VCaP (cell line): ENCODE data around the gene FAM131B.

Source experiments
- H3K27ac ChIP-seq: fragments of 450-650 bp; 2 replicates; pipeline ENCODE4 v1.5.1; 2017
- TF ChIP-seq, protein P1 (sequence below): fragments of 450-650 bp; conservative IDR thresholded peaks from 2 replicates; pipeline ENCODE4 v1.5.1; 2017; ENCODE audit warnings: mild to moderate bottlenecking, moderate library complexity

FAM131B gene

DNA sequence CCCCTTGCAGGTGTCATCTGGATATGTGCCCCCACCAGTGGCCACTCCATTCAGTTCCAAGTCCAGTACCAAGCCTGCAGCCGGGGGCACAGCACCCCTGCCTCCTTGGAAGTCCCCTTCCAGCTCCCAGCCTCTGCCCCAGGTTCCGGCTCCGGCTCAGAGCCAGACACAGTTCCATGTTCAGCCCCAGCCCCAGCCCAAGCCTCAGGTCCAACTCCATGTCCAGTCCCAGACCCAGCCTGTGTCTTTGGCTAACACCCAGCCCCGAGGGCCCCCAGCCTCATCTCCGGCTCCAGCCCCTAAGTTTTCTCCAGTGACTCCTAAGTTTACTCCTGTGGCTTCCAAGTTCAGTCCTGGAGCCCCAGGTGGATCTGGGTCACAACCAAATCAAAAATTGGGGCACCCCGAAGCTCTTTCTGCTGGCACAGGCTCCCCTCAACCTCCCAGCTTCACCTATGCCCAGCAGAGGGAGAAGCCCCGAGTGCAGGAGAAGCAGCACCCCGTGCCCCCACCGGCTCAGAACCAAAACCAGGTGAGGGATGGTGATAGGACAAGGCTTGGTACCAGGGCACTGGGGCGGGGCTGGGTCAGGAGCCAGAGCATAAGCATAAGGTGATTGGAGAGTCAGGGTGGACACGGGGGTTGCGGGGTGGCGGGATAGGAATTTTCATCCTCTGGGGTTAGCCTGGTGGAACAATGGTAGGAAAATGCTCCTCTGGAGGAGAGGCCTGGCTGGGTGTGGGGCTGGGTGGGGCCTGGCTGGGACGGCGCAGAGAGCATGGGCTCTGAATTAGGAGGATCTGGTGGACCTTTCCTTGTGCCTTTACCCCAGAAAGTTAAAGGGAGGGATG is 20.5 kb upstream of the FAM131B start:
- TF ChIP-seq, protein P1, sequence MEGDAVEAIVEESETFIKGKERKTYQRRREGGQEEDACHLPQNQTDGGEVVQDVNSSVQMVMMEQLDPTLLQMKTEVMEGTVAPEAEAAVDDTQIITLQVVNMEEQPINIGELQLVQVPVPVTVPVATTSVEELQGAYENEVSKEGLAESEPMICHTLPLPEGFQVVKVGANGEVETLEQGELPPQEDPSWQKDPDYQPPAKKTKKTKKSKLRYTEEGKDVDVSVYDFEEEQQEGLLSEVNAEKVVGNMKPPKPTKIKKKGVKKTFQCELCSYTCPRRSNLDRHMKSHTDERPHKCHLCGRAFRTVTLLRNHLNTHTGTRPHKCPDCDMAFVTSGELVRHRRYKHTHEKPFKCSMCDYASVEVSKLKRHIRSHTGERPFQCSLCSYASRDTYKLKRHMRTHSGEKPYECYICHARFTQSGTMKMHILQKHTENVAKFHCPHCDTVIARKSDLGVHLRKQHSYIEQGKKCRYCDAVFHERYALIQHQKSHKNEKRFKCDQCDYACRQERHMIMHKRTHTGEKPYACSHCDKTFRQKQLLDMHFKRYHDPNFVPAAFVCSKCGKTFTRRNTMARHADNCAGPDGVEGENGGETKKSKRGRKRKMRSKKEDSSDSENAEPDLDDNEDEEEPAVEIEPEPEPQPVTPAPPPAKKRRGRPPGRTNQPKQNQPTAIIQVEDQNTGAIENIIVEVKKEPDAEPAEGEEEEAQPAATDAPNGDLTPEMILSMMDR: no peak
- H3K27ac ChIP-seq: no peak overlapping the region

DNA sequence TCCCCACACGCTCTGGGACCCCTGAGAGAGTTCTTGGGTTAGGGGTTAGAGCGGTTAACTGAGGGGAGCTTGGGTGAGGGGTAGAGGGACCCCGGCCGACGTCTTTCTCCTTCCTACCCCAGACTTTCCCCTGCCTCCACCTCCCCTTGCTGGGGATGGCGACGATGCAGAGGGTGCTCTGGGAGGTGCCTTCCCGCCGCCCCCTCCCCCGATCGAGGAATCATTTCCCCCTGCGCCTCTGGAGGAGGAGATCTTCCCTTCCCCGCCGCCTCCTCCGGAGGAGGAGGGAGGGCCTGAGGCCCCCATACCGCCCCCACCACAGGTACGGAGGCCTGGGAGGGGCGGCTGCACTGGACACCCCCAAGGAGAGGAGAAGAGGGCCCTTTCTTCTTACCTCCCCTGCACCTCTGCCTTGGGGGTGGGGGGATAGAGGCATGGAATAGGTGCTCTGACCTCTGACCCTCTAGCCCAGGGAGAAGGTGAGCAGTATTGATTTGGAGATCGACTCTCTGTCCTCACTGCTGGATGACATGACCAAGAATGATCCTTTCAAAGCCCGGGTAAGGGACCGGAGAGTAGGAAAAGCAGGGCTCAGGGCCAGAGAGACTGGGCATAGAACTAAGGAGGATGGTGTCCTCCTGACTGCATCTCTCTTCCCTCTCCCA is 19.7 kb upstream of the FAM131B start:
- TF ChIP-seq, protein P1: no peak
- peak overlapping the region; percentile 88; the same call in 1 of the 2 replicates for H3K27ac ChIP-seq

DNA sequence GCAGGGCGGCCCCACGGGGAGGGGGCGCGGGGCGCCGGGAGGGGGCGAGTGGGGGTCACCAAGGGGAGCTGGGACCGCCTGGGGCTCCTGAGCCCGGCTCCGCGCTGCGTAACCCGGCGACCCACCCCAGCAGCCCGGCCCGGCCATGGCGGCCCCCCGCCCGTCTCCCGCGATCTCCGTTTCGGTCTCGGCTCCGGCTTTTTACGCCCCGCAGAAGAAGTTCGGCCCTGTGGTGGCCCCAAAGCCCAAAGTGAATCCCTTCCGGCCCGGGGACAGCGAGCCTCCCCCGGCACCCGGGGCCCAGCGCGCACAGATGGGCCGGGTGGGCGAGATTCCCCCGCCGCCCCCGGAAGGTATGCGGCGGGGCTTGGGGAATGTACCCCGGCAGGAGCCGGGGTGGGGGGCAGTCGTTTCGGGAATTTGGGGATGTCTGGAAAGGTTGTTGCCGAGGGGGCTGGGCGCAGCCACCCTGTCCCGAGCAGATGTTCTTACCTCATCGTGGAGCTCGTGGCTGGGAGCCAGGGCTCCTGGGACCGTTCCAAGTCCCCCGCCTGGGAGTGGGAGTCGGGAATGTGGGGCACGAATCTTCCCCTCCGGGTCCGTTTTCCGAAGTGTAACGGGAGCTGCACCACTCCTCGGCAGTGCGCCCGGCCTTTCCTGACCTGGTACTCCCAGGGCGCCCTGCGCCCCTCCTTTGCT is 19.1 kb upstream of the FAM131B start:
- TF ChIP-seq, protein P1: no peak
- H3K27ac ChIP-seq: peak overlapping the region; percentile 88

DNA sequence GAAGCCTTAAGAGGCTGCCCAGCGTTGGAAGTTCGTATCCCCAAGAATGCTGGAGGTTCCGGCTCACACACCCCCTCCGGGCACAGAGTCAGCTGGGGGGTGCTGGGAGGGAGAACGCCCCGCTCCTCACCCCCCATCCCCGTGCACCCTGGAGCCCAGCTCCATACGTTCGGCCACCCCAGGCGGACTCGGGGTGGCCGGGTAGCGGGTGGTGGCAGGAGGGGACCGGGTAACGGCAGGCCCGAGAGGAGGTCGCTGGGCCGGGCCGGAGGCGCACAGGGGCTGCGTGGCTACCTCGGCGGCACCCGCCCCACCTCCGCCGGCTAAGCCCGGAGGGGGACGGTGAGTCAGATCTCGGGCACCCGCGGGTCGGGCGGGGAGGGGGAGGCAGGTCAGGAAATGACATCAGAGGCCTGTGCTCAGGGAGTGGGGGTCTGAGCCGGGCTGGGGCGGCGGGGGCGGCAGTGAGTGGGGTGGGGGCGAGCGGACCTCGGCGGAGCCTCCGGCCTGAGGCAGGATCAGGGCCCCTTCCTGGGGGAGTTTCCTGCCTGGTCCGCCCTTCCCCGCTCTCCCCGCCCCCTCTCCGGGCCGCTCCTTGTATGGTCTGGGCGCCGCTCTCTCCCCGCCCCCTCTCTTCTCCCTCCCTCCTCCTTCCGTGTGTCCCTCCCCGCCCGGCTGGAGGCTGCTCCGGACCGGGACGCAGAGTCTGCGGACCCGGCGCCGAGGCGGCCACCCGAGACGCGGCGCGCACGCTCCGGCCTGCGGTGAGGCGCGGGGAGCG is 18.3 kb upstream of the FAM131B start, which contains the start of gene ZYX:
Gene ZYX (plus strand): TSS at position 700 of the 781 bp plus-strand sequence. CDS start 227 bp downstream, outside the sequence.
- TF ChIP-seq, protein P1: no peak
- H3K27ac ChIP-seq: peak within 1 kb of the TSS; percentile 88

DNA sequence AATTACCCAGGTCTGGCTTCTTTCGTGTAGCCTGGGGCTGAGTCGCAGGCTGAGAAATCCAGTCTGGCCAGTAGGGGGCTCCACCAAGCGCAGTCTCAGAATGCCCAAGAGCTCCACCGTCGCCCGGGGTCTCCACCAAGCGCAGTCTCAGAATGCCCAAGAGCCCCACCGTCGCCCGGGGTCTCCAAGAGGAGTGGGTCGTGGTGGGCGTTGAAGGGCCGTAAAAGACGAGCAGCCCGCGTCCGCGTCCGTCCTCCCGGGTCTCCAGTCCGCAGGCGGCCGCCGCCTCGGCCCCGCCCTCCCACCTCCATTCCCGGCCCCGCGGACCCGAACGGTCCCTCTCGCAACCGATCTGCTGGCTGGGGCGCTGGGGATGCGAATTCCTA is 17.7 kb upstream of the FAM131B start:
- H3K27ac ChIP-seq: peak overlapping the region; percentile 88
- TF ChIP-seq, protein P1: peak; percentile 96

DNA sequence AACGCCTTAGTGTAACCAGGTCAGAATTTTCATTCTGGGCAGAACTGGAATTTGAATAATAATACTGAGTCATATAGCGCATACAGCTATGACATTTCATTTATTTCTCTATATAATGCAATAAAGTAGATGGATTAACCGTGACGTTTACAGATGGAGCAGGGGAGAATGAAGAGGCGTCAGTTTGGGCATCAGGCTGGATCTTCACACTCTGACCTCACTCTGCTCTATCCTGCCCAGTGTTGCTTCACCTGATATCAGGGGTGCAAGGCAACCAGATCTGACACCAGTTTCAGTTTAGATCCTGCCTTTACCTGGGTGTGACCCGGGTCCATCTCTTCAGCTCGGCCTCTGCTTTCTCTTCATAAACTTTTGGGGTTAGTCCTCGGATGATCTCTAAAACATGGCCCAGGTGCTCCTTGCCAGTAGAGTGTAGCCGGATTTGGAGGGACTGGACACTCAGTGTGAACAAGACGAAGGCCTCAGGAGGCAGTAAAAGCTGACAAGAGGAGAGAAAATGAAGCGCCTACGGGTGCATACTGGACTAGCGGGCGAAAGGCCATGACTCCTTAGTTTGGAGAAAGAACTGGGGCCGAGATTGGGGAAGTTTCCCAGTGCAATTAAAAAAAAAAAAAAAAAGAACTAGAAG is 17.2 kb upstream of the FAM131B start:
- H3K27ac ChIP-seq: peak overlapping the region; percentile 88
- TF ChIP-seq, protein P1: no peak
